ENCODE results near the gene SEC14L2. TPM values are rescaled to one million over a fixed set of nuclear protein-coding genes. Genes with fewer than 3 reads are reported as not detected.

Gene SEC14L2
- total and polyA plus RNA-seq, 2 experiments from 2014 or later = 2.5 to 4.2 TPM

GRCh38 chr22:30356449-30357235, 40.2 kb upstream of the SEC14L2 start, which contains the start of the genes CCDC157 and SF3A1:
TSS of gene CCDC157 (plus strand) at chr22:30357007. CDS start at chr22:30366001, 8,994 bp downstream.
TSS of gene SF3A1 (minus strand) at chr22:30356894. CDS start at chr22:30356792, 102 bp downstream.
- H3K9me2 ChIP-seq (ENCODE audit: insufficient read depth) = no peaks in the 10 kb centered on the region
- peak within 1 kb of the TSS; percentile 93 for H3K27ac ChIP-seq (ENCODE audit: low read depth)
- H3K4me3 ChIP-seq = peak within 1 kb of the TSS; percentile 96
- H3F3A ChIP-seq (replicated peaks; ENCODE audit: low read depth) = 0 out of 2 replicates have a peak, but pooled peaks cover 8% of the 10 kb centered on the region
- peaks cover 16% of the 10 kb centered on the region; the same call in 1 of the 2 replicates for H3K4me1 ChIP-seq (ENCODE audit: insufficient read depth)
- H3K4me2 ChIP-seq = peak within 1 kb of the TSS; percentile 90
- Mint-ChIP-seq H3K27ac (peak within 1 kb of the TSS; percentile 97), H3K36me3 (ENCODE audit: low read depth) (peaks cover 25% of the 10 kb centered on the region), H3K4me1 (peaks cover 19% of the 10 kb centered on the region), H3K4me3 (peak within 1 kb of the TSS; percentile 98), H3K27me3 (ENCODE audit: insufficient read depth, low read depth, poor library complexity) (peaks cover 4% of the 10 kb centered on the region), H3K9me3 (no peaks in the 10 kb centered on the region)
- H3K27me3 ChIP-seq (ENCODE audit: insufficient read depth) = no peaks in the 10 kb centered on the region
- no peak for TF ChIP-seq EZH2 (IDR thresholded peaks at IDR 0.05; ENCODE audit: low read depth, unreplicated experiment)
- TF ChIP-seq REST (IDR thresholded peaks at IDR 0.05; ENCODE audit: unreplicated experiment) = no peak
- TF ChIP-seq STAT1 (IDR thresholded peaks at IDR 0.05; ENCODE audit: unreplicated experiment) = no peak
- TF ChIP-seq CREB1 (CRISPR knock-in tag; IDR thresholded peaks at IDR 0.05; ENCODE audit: low read depth) = peak; percentile 95
- peak; percentile 87 for TF ChIP-seq ETS1 (IDR thresholded peaks at IDR 0.05)
- TF ChIP-seq POLR2AphosphoS5 (IDR thresholded peaks at IDR 0.05; ENCODE audit: low read depth) = peak; percentile 87
- TF ChIP-seq JUNB (IDR thresholded peaks at IDR 0.05; ENCODE audit: unreplicated experiment) = no peak
- peak within 1 kb of the TSS; percentile 91 for H2AFZ ChIP-seq
- DNase-seq (ENCODE audit: low spot score) (peak; percentile 97), ATAC-seq (peak; percentile 94)
- H3K79me2 ChIP-seq (replicated peaks; ENCODE audit: insufficient read depth) = peaks cover 45% of the 10 kb centered on the region
- H3K36me3 ChIP-seq (ENCODE audit: insufficient read depth) = peaks cover 8% of the 10 kb centered on the region
- H4K20me1 ChIP-seq (replicated peaks; ENCODE audit: insufficient read depth) = peaks cover 30% of the 10 kb centered on the region

GRCh38 chr22:30357236-30357570, 39.6 kb upstream of the SEC14L2 start:
- no peaks in the 10 kb centered on the region for H3K27me3 ChIP-seq (ENCODE audit: insufficient read depth)
- TF ChIP-seq CTCF (conservative IDR thresholded peaks at IDR 0.05; ENCODE audit: low read depth in 2 of 2) (no peak), NANOG (IDR thresholded peaks at IDR 0.05; ENCODE audit: borderline replicate concordance) (no peak), ZNF114 (CRISPR knock-in tag; IDR thresholded peaks at IDR 0.05) (no peak), STAT1 (IDR thresholded peaks at IDR 0.05; ENCODE audit: unreplicated experiment) (no peak), JUNB (IDR thresholded peaks at IDR 0.05; ENCODE audit: unreplicated experiment) (no peak), CREB1 (CRISPR knock-in tag; IDR thresholded peaks at IDR 0.05; ENCODE audit: low read depth) (no peak), POLR2AphosphoS5 (IDR thresholded peaks at IDR 0.05; ENCODE audit: low read depth) (no peak)

More at GRCh38 chr22:30357236-30357570, 39.6 kb upstream of the SEC14L2 start:
- Histone ChIP-seq H3K27ac (ENCODE audit: low read depth) (peak overlapping the region; percentile 90), H3K4me2 (peak overlapping the region; percentile 90), H3K36me3 (ENCODE audit: insufficient read depth) (peaks cover 6% of the 10 kb centered on the region; the same call in 1 of the 2 replicates), H3K79me2 (replicated peaks; ENCODE audit: insufficient read depth) (peaks cover 43% of the 10 kb centered on the region), H2AFZ (peak overlapping the region; percentile 91), H3K4me3 (peak overlapping the region; percentile 96), H3F3A (replicated peaks; ENCODE audit: low read depth) (0 out of 2 replicates have a peak, but pooled peaks cover 9% of the 10 kb centered on the region), H3K4me1 (ENCODE audit: insufficient read depth) (peaks cover 19% of the 10 kb centered on the region; the same call in 1 of the 2 replicates), H3K9me2 (ENCODE audit: insufficient read depth) (no peaks in the 10 kb centered on the region), H4K20me1 (replicated peaks; ENCODE audit: insufficient read depth) (peaks cover 30% of the 10 kb centered on the region)
- ATAC-seq (peak; percentile 7), DNase-seq (ENCODE audit: low spot score) (no peak)
- Mint-ChIP-seq H3K27me3 (ENCODE audit: insufficient read depth, low read depth, poor library complexity) (peaks cover 8% of the 10 kb centered on the region), H3K4me3 (peak overlapping the region; percentile 98), H3K9me3 (no peaks in the 10 kb centered on the region), H3K4me1 (peaks cover 24% of the 10 kb centered on the region), H3K27ac (peak overlapping the region; percentile 89), H3K36me3 (ENCODE audit: low read depth) (peaks cover 19% of the 10 kb centered on the region)
